HUDEP-2 (cell line): Measurements from ENCODE around the gene MYH16.
"Not testable (repeated sequence)": the region's sequence is repeated elsewhere in the genome, so short reads cannot be mapped to it uniquely, and the experiment has no call there.

Experiments
- DNase-seq, 76 experiments: peaks; one replicate each; lab custom pipeline; 2025; ENCODE audit not compliant: unreplicated experiment in 76 of 76; lab: John Stamatoyannopoulos, UW

MYH16 gene

GRCh38 chr7:99344061-99344647 is 71.5 kb downstream of the MYH16 start:
- DNase-seq: no peak

DNA sequence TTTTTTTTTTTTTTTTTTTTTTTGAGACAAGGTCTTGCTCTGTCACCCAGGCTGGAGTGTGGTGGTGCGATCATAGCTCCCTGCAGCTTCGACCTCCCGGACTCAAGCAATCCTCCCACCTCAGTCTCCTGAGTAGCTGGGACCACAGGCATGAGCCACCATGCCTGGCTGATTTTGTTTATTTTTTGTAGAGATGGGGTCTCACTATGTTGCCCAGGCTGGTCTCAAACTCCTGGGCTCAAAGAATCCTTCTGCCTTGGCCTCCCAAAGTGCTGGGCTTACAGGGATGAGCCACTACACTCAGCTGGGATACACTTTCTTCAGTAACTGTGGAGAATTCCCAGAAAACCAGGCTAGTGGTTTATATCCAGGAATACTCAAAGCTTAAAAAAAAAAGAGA is 78.0 kb downstream of the MYH16 start:
- not testable (repeated sequence) for DNase-seq

DNA sequence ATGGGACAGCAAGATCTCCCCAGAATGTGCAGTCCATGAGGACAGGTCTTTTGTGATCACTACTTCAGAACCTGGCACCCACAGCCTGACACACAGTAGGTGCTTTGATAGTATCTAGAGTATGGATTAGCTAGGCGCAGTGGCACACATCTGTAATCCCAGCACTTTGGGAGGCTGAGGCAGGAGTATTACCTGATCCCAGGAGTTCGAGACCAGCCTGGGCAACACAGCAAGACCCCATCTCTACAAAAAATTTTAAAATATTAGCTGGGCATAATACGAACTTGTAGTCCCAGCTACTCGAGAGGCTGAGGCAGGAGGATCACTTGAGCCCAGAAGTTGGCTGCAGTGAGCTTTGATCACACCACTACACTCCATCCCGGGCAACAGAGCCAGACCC is 79.6 kb downstream of the MYH16 start:
- DNase-seq: no peak

DNA sequence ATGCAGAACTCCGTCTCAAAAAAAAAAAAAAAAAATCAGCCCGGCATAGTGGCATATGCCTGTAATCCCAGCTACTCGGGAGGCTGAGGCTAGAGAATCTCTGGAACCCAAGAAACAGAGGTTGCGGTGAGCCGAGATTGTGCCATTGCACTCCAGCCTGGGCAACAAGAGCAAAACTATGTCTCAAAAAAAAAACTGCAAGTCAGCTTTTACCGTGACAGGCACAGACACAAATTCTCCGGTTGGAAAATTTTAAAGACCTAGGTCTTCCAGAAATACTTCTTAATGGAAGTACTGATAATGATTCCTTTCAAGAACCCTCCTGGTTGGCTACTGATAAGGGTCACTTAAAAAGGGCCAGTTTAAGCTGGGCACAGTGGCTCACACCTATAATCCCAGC is 82.5 kb downstream of the MYH16 start:
- DNase-seq: no peak

GRCh38 chr7:99357701-99358490 is 85.3 kb downstream of the MYH16 start:
- DNase-seq: no peak

DNA sequence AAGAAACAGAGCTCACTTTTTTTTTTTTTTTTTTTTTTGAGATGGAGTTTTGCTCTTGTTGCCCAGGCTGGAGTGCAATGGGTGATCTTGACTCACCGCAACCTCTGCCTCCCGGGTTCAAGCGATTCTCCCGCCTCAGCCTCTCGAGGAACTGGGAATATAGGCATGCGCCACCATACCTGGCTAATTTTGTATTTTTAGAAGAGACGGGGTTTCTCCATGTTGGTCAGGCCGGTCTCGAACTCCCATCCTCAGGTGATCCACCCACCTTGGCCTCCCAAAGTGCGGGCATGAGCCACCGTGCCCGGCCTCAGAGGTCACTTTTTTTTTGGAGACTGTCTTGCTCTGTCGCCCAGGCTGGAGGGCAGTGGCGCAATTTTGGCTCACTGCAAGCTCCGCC is 85.9 kb downstream of the MYH16 start:
- not testable (repeated sequence) for DNase-seq

DNA sequence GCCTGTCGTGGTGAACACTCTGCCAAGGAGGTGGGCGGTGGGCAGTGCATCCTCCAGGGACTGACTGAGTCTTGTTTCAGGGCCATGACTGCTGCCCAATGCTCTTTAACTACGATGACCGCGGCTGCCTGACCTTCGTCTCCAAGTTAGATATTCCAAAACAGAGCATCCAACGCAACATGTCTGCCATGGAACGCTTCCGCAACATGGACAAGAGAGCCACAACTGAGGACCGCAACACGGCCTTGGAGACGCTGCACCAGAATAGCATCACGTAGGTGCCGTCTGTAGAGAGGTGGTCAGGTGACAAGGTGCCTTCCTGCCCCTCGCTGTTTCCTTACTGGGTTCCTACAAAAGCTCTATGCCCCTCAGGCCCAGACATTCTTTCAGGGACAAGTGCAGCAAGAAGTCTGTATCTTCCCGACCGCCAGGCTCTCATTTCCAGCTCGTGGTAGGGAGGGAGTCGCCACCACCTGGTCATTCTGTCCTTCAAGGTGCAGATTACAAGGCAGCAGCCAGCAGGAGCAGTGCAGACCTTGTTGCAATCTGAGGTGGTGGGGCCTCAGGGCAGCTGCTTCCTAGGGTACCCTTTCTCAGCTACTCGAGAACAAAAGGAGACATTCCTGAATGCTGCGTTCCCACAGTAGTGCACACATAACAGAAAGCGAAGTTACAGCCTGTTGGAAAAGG is 87.0 kb downstream of the MYH16 start:
- no peak for DNase-seq
